SK-N-MC (cell line): Measurements from ENCODE around the gene TTC34.

ENCODE experiments used
- EZH2 ChIP-seq: fragments of 200-600 bp; sonication (generic); IDR thresholded peaks from one replicate; pipeline ENCODE4 v1.6.1; 2017; ENCODE audit warnings: antibody characterized with exemption
- FOXP2 ChIP-seq: optimal IDR thresholded peaks from 2 replicates; pipeline ENCODE3; 2011; ENCODE audit warnings: mild to moderate bottlenecking, moderate library complexity; ENCODE audit not compliant: insufficient read depth; ENCODE audit errors: extremely low read length, control extremely low read depth

- TF ChIP-seq EZH2, result no peak
- no peak for TF ChIP-seq FOXP2
Measured at GRCh38 chr1:2601721-2602303, 199.7 kb downstream of the TTC34 start.
